Panc1 (cell line): Measurements from ENCODE around the gene SH3PXD2A. TPM values are rescaled to one million over a fixed set of nuclear protein-coding genes. Genes with fewer than 3 reads are reported as not detected.

Experiments used
- ATAC-seq: fragments of 200-7000 bp; cut with Tn5 transposase; 2 replicates; pipeline ENCODE4 v1.9.1; 2020; ENCODE audit warnings: mild to moderate bottlenecking, moderate library complexity
- BruUV-seq: library from RNA; stranded (reverse); fragments of 400-500 nt; replicated peaks from 2 replicates; lab custom pipeline; 2021; lab: Mats Ljungman, UMichigan
- CTCF ChIA-PET: fragments of 300-600 bp; sonication (Branson Sonifier 250); formaldehyde crosslinking; loops from one replicate; lab custom pipeline; 2022; ENCODE audit warnings: antibody characterized with exemption; lab: Charles Lee
- POLR2A ChIA-PET: fragments of 300-600 bp; sonication (Branson Sonifier 250); formaldehyde crosslinking; loops from one replicate; lab custom pipeline; 2022; ENCODE audit warnings: antibody characterized with exemption; lab: Charles Lee
- DNase-seq: peaks from one replicate; pipeline ENCODE4 v3.0.0-alpha.2; 2010; ENCODE audit warnings: low read depth, low spot score
- H3K27ac ChIP-seq: 2 replicates; pipeline ENCODE4 v1.5.1; 2011; ENCODE audit warnings: mild to moderate bottlenecking, low read length, inconsistent platforms
- H3K27me3 ChIP-seq: fragments of 200-500 bp; sonication (Bioruptor generic); 2 replicates; pipeline ENCODE4 v1.6.0; 2014; ENCODE audit warnings: low read length, inconsistent platforms; ENCODE audit not compliant: control insufficient read depth, insufficient read depth
- H3K36me3 ChIP-seq: fragments of 200-500 bp; sonication (Bioruptor generic); 2 replicates; pipeline ENCODE4 v1.5.1; 2014; ENCODE audit warnings: inconsistent platforms, mild to moderate bottlenecking, low read length, moderate library complexity; ENCODE audit not compliant: control insufficient read depth, insufficient read depth
- H3K4me1 ChIP-seq: 2 replicates; pipeline ENCODE4 v1.5.1; 2011; ENCODE audit warnings: inconsistent platforms, mild to moderate bottlenecking, low read length, moderate library complexity; ENCODE audit not compliant: control insufficient read depth, insufficient read depth
- H3K4me3 ChIP-seq, 2 experiments: 2 replicates each; pipeline ENCODE4 v1.5.1; 2011 to 2012; ENCODE audit warnings: low read depth in 2 of 2, low read length in 2 of 2, mild to moderate bottlenecking in 2 of 2, inconsistent platforms in 1 of 2, moderate library complexity in 1 of 2
- H3K9me3 ChIP-seq: fragments of 200-500 bp; sonication (Bioruptor generic); 2 replicates; pipeline ENCODE4 v1.5.1; 2014; ENCODE audit warnings: low read depth, mild to moderate bottlenecking, inconsistent platforms, low read length, moderate library complexity; ENCODE audit not compliant: control insufficient read depth, insufficient read depth
- CTCF ChIP-seq: fragments of 450-650 bp; IDR thresholded peaks from 2 replicates; pipeline ENCODE4 v1.5.1; 2017; ENCODE audit warnings: mild to moderate bottlenecking
- POLR2AphosphoS5 ChIP-seq: IDR thresholded peaks from 2 replicates; pipeline ENCODE4 v1.6.1; 2012; ENCODE audit warnings: mild to moderate bottlenecking, low read depth, low read length, moderate library complexity
- REST ChIP-seq, 2 experiments: IDR thresholded peaks; 2 replicates each; pipeline ENCODE4 v1.6.1; 2011 to 2012; ENCODE audit warnings: low read depth in 2 of 2, control low read depth in 1 of 2, low read length in 1 of 2, mild to moderate bottlenecking in 1 of 2, moderate library complexity in 1 of 2; ENCODE audit not compliant: insufficient read depth in 1 of 2
- SIN3A ChIP-seq: IDR thresholded peaks from 2 replicates; pipeline ENCODE4 v1.6.1; 2012; ENCODE audit warnings: low read depth, mild to moderate bottlenecking, low read length, moderate library complexity, borderline replicate concordance; ENCODE audit not compliant: insufficient read depth
- TCF7L2 ChIP-seq: IDR thresholded peaks from 2 replicates; pipeline ENCODE4 v1.6.1; 2011; ENCODE audit warnings: mild to moderate bottlenecking, low read depth, low read length, inconsistent platforms
- in situ Hi-C: cut with HindIII; loops from 2 replicates; pipeline ENCODE4 v1.10.0; 2016; ENCODE audit warnings: low sequenced_read_pairs, low pct_unique_long_range_greater_than_20kb
- intact Hi-C: fragments of 100-400 bp; cut with micrococcal nuclease; formaldehyde crosslinking; loops from one replicate; pipeline ENCODE4 v1.10.0; 2022; ENCODE audit not compliant: unreplicated experiment
- total RNA-seq: library from RNA; stranded (reverse); gene quantifications from one replicate; pipeline ENCODE4 v1.2.1, GENCODE V29; 2021; ENCODE audit not compliant: unreplicated experiment

The SH3PXD2A gene
- total RNA-seq, 1 experiment from 2014 or later, result 5.7 TPM

DNA sequence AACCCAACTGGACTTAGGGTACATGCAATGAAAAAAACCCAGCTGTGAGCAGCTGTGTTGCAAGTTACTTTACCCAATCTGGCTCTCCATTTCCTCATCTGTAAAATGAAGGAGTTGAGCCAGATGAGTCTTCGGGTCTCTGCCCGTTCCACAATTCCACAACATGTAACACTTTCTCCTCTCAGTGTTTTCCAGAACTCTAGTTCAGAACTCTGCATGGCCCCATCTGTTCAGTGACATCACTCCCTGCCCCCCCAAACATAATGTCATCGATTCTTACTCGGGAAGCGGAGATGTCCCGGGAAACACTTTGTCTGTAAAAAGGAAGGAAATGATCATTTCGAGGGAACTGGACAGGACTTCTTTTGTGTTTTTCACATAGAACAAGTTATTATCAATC lies 2.5 kb downstream of the SH3PXD2A start:
- H3K4me3 ChIP-seq, result no peak overlapping the region
- no peaks in the 10 kb centered on the region for H3K27me3 ChIP-seq
- H3K27ac ChIP-seq, result no peak overlapping the region
- no TSS peak for BruUV-seq
- H3K9me3 ChIP-seq, result no peaks in the 10 kb centered on the region
- no peak for ATAC-seq
- POLR2A ChIA-PET, result interaction anchor here (0.9 to 1.0 kb wide), 2 partner anchors 10 to 159 kb away, joined by 3 to 6 read pairs; no protein-coding TSS in a partner anchor
- intact Hi-C loops, result loop anchor here (10.0 kb wide), 1 partner anchor 88 kb away; no protein-coding TSS in a partner anchor
- no peak for DNase-seq
- peaks cover 43% of the 10 kb centered on the region for H3K4me1 ChIP-seq
- in situ Hi-C loops, result no loop called here
- CTCF ChIA-PET, result no interaction called here
- no peak for TF ChIP-seq REST (IDR thresholded peaks at IDR 0.05; ENCODE audit: insufficient read depth in 1 of 2, low read depth in 2 of 2, low read length in 1 of 2)
- TF ChIP-seq SIN3A, result no peak
- no peak for TF ChIP-seq TCF7L2
- TF ChIP-seq POLR2AphosphoS5, result no peak
- TF ChIP-seq CTCF, result no peak
- H3K36me3 ChIP-seq, result no peaks in the 10 kb centered on the region

GRCh38 chr10:103852189-103852711 lies 3.1 kb downstream of the SH3PXD2A start:
- in situ Hi-C loops (no loop called here), intact Hi-C loops (loop anchor here (10.0 kb wide), 1 partner anchor 87 kb away; no protein-coding TSS in a partner anchor)
- no TSS peak for BruUV-seq
- no peak overlapping the region; the same call in 1 of the 2 replicates for H3K27ac ChIP-seq
- ChIA-PET CTCF (interaction anchor here (1.0 kb wide), 1 partner anchor 140 kb away, joined by 4 read pairs; no protein-coding TSS in a partner anchor), POLR2A (no interaction called here)
- no peak for DNase-seq
- no peaks in the 10 kb centered on the region for H3K27me3 ChIP-seq
- no peaks in the 10 kb centered on the region for H3K36me3 ChIP-seq
- ATAC-seq, result peak; percentile 6
- no peak overlapping the region for H3K4me3 ChIP-seq
- no peak for TF ChIP-seq SIN3A
- TF ChIP-seq REST (IDR thresholded peaks at IDR 0.05; ENCODE audit: insufficient read depth in 1 of 2, low read depth in 2 of 2, low read length in 1 of 2), result no peak
- TF ChIP-seq POLR2AphosphoS5, result no peak
- no peak for TF ChIP-seq CTCF
- no peak for TF ChIP-seq TCF7L2
- H3K9me3 ChIP-seq, result no peaks in the 10 kb centered on the region
- peaks cover 43% of the 10 kb centered on the region for H3K4me1 ChIP-seq
